Stimulated activated naive CD4-positive, alpha-beta T cell treated with Interleukin-2 at 50 U/mL for 16 hours (primary cell): ENCODE measurements around the gene ASZ1.

ENCODE experiments used
- DNase-seq: peaks from one replicate; lab custom pipeline; 2025; lab: John Stamatoyannopoulos, UW

The ASZ1 gene

DNA sequence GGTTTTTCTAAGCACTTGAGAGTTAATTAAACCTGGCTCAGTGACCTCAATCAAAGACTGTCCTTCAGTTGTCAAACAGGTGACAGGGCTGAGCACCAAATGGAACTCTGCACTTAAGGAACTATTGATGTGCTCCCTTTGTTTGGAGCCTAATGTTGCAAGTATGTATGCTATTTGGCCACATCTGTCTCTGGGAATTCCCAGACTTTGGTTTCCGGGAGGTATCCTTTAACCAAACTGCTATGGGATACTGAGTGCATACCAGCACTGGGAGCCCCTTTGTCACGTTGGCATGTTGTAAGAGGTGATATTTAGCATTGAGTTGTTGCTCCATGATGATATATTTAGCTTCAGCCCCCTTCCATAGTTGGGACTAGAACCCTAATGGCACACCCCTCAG is 25.2 kb downstream of the ASZ1 start:
- DNase-seq, result no peak

DNA sequence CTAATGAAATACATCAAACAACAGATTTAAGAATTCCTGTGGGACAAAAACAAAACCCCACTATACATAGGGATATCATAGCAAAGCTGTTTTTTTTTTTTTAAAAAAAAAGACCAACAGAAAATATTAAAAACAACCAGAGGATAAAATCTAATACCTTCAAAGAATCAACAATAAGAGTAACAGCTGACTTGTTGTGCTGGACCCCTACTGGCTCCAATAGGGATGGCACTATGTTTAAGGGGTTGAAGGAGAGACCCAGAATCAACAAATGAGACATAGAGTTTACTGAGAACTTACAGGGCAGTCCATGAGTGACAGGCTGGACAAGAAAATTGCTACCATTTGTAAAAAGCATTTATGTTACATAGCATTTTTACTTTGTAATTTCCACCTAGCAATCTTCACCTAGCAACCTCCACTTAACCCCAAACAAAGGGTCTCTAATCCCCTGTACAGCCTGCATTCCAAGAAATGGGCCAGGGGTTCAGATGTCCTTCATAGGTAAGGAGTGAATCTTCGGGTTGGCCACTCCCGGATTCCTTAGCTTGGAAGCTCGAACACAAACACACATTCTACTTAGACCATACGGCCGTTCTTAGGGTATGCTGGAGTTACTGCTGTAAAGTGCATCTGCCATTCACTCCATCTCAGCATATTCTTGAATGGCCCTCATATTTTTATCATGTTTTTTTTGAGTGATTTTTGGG is 25.8 kb downstream of the ASZ1 start:
- no peak for DNase-seq

DNA sequence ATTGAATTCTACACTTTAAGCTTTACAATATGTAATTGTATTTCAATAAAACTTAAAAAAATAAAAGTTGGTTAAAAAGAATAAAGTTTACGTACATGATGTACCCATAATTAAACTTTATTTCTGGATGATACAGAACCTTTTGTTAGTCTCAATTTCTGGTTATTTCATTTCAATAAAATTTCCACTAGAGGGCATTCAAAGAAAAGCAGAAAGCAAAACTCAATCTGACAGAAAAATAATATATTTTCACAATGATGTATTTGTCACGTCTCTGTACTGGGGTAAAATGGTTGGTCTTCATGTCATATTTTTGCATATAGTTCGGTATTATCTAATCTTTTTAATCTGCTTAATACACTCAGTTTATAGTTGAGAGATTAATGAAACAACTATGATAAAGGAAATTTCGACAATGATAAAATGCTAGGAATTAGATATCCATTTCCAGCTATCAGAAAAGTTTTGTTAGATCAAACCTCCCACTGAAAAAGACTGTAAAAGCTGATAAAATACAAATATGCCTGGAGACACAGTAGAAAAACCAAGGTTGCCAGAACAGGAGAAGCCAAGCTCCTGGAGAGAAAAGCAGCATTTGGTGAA is 27.4 kb downstream of the ASZ1 start:
- DNase-seq, result no peak

DNA sequence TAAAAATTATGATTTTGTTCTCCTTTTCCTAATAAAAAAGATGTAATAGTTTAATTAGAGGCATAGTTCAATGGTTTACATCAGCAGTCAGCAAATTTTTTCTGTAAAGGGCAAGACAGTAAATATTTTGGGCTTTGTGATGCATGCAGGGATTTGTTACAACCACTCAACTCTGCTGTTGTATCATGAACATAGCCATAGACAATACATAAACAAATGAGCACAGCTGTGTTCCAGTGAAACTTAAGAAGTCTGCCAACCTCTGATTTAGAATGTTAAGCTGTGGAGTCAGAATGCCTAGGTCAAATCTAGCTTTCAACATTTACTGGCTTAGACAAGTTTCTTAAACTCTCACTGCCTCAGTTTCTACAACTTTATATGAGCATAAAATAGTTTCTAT is 31.6 kb downstream of the ASZ1 start:
- DNase-seq, result no peak

DNA sequence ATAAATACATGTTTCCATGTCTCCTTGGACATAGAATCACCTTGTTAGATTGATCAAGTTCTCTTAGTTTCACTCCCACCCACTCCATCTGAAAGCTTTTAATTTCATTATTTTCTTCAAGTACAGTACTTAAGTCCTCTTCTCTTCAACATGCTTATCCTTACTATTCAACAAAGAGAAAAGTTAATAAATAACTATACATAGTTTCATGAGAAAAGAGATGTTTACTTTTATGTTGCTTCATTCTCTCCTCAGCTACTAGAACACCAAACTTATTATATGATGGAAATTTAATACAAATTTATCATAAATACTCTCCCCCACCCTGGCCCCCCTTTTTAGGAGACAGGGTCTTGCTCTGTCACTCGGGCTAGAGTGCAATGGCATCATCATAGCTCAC is 33.5 kb downstream of the ASZ1 start:
- DNase-seq, result no peak

GRCh38 chr7:117389871-117390270 is 37.4 kb downstream of the ASZ1 start:
- no peak for DNase-seq

GRCh38 chr7:117386110-117386706 is 41.1 kb downstream of the ASZ1 start:
- no peak for DNase-seq

DNA sequence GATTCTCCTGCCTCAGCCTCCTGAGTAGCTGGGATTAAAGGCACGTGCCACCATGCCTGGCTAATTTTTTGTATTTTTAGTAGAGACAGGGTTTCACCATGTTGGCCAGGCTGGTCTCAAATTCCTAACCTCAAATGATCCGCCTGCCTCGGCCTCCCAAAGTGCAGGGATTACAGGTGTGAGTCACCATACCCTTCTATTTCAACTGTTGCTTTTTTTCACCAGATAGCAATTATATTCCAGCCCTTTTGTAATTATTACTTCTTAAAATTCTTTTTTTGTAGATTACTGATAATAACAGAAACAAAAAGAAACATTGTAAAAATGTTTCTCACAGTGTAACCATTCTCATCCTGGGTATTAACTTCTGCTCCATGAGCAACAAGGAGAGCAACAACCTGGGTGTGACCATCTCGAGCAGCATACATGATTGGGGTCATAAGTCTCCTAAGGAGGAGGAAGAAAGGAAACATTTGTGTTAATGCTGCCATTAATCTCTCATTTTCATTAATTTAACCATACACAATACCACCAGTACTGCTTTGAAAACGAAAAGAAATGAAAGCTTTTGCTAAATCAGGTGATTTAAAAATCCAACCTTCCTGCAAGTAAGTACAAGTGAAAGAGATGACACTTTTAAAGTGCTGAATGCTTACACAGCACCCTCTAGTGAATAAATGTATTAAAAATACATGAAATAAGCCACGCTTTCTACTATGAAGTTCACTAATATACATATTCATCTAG is 41.8 kb downstream of the ASZ1 start:
- DNase-seq, result no peak

GRCh38 chr7:117384688-117385362 is 42.5 kb downstream of the ASZ1 start:
- DNase-seq, result no peak

DNA sequence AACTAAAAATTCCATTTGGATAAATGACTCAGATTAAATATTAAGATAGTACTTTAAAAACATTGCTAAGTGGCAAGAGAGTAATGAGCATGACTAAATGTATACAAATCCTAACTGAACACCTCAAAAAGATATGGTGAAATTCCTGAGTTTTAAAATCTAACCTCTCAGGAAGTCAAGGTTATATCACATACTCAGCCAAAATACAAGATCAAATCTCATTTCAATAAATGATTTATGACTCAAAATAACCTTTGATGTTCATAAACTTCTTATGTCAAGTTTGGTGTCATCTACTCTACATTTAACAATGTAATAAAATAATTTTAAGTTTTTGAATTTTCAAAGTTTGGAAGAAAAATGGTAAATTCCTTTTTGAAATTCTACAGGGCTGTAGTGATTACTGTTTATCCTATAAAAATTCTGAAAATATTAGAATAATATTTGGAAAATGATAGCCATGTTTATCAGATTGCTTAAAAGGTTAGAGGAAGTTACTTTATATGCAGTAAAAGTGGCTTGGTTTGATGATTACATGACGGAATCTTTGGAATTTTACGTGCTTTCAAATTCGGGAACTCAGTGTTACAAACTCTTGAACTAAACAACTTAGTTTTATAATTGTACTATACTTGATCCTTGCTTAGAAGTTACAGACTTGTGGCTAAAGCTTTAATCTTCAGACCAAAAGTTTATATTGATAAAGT is 43.7 kb downstream of the ASZ1 start:
- no peak for DNase-seq

DNA sequence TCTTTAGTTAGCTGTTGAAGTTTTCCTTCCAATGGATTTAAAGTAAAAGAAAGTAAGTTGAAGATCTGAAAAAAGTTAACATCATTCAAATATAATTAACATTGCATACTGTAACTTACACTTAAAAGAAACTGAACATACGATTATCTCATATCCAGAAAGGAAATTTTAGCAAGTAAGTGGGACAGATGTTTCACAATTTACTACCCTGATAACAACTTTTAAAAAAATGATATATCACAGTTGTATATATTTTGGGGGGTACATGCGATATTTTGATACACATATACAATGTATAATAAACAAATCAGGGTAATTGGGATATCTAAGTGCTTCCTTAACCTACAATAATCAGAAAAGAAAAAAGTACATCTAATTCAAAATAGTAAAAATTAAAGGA is 44.2 kb downstream of the ASZ1 start:
- DNase-seq, result no peak

GRCh38 chr7:117381362-117381761 is 45.9 kb downstream of the ASZ1 start:
- DNase-seq, result no peak

GRCh38 chr7:117375380-117375779 is 51.9 kb downstream of the ASZ1 start:
- DNase-seq, result no peak

- DNase-seq, result no peak
These were observed 55.2 kb downstream of the ASZ1 start for GRCh38 chr7:117372073-117372472.

- no peak for DNase-seq
These were observed 62.8 kb downstream of the ASZ1 start for GRCh38 chr7:117364339-117365080.

GRCh38 chr7:117362294-117362888 is 64.9 kb downstream of the ASZ1 start:
- no peak for DNase-seq

DNA sequence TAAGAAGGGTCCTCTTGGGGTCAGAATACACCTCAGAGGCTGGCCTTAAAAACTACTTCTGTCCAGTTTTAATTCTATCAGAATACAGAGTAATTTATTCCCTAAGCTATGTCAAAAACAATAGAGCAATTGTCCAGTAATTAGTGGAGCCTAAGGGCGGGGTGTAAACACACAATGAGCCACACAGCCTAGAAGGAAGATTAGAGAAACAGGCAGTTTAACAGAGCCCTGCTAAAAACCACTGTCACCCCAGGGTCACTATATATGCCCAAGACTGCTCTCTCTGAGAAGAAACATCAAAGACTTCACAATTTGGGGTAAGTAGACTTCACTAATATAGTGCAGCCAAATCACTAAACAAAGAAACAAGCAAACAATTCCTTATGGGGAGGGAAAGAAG is 77.3 kb downstream of the ASZ1 start:
- no peak for DNase-seq

DNA sequence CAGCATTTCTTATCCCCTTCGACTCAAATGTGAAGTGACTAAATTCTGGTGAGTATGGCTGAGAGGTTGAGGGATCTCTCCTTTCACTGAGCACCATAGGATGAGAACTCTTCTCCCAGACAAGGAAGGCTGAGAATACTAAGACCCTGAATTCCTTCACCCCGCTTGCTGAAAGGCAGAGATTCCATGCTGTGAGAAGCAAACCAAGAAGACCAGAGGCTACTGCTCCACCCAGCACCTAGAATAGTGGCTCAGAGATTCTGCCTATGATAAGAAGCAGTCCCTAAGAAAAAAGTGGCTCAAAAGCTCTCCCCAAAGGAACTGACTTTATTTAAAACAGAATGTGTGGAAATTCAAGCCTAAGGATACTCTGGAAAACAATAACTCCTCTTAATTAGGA is 77.7 kb downstream of the ASZ1 start:
- no peak for DNase-seq

DNA sequence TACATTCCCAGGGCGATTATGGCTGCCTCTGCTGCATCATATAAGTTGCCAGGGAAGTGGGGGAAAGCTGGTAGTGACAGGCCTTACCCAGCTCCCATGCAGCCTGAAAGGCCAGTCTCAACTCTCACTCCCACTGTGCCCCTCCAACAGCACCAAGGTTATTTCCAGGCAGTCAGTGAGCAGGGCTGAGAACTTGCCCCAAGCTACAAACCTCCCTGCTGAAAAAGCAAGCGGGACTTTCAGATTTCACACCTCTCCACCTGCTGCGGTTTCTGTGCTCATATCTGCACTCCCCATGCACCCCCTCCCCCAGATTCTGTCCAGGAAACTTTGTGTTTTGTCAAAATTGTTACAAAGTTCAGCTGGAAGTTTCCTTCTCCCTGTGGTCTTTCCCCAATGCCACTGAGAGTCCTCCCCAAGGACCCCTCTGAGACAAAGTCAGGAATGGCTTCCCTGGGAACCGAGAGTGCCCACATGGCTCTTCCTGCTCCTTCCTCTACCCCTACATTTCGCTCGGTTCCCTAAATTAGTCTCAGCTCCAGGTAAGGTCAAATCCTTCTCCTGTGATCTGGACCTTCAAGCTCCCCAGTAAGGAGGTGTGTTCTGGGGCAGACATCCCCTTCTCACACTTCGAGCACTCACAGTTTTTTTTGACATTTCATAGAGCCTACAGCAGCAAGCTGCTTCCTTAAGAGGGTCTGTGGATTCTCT is 79.2 kb downstream of the ASZ1 start:
- DNase-seq, result no peak

DNA sequence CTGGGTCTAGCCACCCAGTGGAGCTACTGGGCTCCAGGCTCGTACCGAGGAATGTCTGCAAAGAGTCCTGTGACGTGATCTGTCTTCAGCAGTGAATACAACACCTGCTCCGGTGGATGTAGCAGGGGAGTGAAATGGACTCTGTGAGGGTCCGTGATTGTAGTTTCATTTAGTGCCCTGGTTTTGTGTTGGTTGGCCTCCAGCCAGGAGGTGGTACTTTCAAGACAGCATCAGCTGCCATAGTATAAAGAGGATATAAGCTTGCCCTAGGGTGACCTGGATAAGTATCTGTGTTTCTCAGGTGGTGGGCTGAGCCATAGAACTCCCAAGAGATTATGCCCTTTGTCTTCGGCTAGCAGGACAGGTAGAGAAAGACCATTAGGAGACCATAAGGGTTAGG is 79.8 kb downstream of the ASZ1 start:
- DNase-seq, result no peak
